DOHH2 (cell line): Measurements from ENCODE around the gene HAX1.

Experiments
- EZH2phosphoT487 ChIP-seq: fragments of 200-600 bp; sonication (generic); IDR thresholded peaks from 2 replicates; pipeline ENCODE4 v1.6.1; 2017; ENCODE audit warnings: borderline replicate concordance, mild to moderate bottlenecking, antibody characterized with exemption, low read length, moderate library complexity, mixed read lengths
- TF ChIP-seq, protein P1 (sequence below): fragments of 200-600 bp; sonication (generic); IDR thresholded peaks from one replicate; pipeline ENCODE4 v1.5.1; 2014; ENCODE audit warnings: antibody characterized with exemption, mild to moderate bottlenecking, low read depth, low read length; ENCODE audit not compliant: poor library complexity, severe bottlenecking

DNA sequence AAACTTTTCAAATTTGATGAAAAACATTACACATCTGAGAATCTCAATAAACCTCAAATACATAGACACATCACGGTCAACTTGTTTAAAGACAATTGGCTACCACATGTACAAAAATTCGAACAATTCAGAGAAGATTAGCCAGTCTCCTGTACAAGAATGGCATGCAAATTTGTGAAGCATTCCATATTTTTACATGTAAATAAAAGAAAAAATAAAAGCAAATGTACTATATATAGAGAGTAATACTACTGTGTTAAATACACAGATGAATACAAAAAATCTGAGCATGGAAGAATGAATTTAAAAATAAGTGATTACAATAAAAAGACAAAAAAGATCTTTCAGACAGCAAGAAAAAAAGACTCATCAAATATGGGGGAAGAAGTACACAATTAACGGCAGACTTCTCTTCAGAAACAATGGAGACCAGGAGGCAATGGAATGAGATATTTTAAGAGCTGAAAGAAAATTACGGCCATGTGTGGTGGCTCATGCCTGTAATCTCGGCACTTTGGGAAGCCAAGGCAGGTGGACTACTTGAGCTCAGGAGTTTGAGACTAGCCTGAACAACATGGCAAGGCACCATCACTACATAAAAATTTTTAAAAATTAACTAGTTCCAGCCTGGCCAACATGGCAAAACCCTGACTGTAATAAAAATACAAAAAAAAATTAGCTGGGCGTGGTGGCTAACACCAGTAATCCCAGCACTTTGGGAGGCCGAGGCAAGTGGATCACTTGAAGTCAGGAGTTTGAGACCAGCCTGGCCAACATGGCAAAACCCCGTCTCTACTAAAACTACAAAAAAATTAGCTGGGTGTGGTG is 23.2 kb downstream of the HAX1 start:
- TF ChIP-seq, protein P1, sequence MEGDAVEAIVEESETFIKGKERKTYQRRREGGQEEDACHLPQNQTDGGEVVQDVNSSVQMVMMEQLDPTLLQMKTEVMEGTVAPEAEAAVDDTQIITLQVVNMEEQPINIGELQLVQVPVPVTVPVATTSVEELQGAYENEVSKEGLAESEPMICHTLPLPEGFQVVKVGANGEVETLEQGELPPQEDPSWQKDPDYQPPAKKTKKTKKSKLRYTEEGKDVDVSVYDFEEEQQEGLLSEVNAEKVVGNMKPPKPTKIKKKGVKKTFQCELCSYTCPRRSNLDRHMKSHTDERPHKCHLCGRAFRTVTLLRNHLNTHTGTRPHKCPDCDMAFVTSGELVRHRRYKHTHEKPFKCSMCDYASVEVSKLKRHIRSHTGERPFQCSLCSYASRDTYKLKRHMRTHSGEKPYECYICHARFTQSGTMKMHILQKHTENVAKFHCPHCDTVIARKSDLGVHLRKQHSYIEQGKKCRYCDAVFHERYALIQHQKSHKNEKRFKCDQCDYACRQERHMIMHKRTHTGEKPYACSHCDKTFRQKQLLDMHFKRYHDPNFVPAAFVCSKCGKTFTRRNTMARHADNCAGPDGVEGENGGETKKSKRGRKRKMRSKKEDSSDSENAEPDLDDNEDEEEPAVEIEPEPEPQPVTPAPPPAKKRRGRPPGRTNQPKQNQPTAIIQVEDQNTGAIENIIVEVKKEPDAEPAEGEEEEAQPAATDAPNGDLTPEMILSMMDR, result no peak
- TF ChIP-seq EZH2phosphoT487, result no peak
